Activated naive CD8-positive, alpha-beta T cell treated with anti-CD3 and anti-CD28 coated beads, Interleukin-2, amount 50 U/mL, for 16 hours (primary cell): ENCODE results near the gene TBL3.
"Not testable (repeated sequence)": the region's sequence is repeated elsewhere in the genome, so short reads cannot be mapped to it uniquely, and the experiment has no call there.

ENCODE experiments used
- DNase-seq: peaks from one replicate; pipeline ENCODE4 v3.0.0-alpha.2; 2020; ENCODE audit warnings: low read depth, low spot score

The TBL3 gene

DNA sequence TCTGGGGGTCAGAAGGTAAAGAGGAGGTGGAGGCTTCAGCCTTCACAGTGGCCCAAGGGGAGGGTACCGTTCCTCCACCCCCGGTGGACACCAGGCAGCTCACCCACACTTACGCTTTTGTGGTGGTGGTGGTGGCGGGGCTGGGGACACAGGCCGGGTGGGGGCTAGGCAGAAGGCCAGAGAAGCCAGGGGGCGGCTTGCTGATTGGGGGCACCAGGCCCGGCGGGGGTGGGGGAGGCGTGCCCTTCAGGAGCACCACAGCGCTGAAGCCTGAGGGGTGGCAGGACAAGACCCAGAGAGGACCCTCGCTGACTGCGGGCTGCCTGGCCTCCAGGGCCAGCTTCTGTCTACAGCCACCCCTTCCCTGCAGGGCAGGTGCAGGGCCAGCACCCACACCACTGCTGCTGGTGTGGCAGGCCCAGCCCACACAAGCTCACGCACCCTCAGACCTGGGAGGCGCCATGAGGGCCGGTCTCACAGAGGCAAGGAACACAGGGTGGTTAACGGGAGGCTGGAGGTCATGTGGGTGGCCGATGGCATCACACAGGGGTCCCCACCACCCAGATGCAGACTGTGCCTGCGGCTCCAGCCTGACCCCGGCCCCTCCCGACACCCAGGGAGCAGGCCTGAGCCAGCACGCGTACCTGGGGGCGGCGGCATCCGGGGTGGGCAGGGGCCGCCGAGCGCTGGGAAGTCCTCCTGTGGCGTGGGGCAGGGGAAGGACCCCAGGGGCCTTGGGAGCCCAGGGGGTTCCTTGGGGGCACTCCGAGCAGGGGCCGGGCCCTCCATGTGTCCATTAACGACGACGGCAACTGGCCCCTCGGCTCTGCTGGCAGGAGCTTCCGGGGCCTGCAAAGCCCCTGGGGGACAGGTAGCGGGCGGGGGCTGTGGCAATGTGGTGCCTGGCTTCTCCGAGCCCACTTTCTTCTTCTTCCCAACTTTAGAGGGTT is 27.3 kb downstream of the TBL3 start:
- DNase-seq, result no peak

DNA sequence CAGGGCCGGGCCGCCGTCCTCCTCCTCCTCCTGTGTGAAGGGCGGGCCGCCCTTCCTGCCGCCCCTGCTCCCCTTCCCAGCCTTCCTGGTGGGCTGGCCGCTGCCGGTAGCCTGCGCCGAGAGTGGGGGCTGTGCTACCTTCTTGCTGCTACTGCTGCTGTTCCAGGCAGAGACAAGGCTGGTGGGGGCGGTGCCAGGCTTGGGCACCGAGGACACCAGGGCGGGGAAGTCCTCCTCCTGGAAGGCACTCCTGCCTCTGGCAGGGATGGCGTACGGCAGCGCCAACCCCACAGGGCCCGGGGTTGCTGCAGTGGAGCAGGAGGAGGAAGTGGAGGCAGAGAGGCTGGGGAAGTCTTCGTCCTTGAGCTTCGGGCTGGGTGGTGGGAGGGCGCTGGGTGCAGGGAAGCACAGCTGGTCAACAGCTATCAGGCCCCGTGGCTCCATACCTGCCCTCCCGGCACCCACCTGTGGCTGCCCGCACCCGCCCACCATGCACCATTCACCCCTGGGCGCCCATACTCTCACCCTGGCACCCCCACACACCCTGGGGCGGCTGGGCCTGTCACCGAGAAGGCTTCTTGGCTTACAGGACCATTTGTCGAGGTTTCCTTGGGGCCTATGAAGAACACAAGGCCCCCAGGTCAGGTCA is 28.1 kb downstream of the TBL3 start:
- DNase-seq, result no peak

DNA sequence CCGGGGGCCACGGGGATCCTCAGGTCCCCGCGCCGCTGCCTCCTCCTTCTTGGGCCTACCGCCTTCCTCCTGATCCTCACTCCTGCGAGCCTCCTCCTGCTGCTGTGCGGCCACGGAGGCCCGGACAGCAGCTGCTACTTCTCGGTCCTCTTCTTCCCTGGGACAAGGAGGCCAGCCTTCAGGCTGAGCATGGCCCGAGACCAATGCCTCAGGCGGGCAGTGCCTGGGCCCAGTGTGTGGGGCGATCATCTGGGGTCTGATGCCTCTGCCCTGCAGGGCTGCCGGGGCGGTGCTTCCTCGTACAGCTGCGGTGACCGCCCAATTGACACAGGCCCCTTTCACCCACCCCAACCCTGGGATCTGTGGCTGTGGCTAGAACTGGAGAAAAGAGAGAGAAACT is 29.2 kb downstream of the TBL3 start:
- no peak for DNase-seq

DNA sequence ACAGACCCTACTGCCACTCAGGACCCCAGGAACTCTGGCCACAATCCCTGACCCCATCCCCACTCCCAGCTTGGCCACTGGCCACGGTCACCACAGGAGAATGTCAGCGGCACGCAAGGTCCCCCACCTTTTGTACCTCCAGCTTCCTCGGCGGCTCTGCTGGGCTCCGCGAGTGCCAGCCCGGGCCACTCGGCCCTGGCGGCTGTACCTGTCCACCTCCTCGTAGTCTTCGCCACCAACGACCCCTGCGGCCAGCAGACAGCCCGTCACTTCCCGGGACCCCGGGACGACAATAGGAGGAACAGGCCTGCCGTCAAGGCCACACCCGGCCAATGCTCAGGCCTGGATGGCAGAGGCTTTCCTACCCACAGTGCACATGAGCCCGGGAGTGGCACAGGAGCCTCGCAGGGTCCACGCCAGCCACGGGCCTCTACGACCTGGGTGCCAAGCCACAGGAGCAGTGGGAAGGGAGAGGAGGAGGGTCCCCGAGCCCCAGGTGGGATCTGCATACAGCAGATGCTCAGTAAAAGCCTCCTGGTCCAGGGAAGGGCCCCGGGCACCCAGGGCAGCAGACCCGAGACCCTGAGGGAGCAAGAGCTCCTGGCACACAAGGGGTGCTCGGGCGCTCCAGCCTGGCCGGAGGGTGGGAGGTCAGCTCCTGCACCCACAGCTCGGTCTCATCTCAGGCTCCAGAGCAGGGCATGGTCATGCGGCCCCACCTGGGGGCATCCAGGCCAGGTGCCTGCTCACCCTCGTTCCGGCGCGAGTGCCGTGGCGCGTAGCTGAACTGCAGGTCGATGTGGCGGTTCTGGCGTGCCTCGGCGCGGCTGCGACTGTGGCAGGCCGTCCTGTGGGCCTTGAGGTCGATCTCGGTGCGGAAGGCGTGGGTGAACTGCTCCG is 29.9 kb downstream of the TBL3 start:
- no peak for DNase-seq

DNA sequence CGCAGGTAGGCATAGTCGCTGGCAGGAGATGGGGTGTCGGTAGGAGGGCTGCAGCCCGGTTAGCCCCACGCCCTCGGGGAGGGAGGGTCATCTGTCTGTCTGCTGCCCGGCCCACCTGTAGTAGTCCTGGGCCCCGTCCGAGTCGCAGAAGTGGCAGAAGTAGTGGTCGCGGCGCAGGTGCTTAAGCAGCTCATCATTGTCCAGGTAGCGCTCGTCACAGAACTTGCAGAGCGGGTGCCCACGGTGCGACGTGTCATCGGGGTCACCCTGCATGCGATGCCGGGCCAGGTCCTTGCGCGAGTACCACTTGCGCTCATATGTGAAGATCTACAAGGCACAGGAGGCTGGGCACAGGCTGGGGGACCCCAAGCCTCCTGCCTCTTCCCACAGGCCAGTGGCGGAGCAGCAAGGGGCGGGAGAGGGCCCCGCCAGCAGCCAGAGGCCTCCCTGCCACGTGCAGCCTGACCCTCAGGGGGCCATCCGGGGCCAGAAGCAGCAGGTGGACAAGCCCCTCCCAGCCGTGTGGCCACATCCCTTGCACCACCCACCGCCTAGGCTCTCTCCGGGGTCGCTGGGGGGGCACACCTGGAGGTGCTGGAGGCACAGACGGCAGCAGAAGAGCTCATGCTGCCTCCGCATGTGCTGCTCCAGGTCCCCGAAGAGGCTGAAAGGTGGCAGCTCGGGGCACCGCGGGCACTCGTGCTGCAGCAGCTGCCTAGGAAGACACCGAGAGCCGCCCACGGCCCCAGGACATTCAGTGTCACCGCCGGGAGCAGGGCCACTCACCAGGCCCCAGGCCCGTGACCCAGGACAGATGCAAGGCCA is 30.8 kb downstream of the TBL3 start:
- no peak for DNase-seq

DNA sequence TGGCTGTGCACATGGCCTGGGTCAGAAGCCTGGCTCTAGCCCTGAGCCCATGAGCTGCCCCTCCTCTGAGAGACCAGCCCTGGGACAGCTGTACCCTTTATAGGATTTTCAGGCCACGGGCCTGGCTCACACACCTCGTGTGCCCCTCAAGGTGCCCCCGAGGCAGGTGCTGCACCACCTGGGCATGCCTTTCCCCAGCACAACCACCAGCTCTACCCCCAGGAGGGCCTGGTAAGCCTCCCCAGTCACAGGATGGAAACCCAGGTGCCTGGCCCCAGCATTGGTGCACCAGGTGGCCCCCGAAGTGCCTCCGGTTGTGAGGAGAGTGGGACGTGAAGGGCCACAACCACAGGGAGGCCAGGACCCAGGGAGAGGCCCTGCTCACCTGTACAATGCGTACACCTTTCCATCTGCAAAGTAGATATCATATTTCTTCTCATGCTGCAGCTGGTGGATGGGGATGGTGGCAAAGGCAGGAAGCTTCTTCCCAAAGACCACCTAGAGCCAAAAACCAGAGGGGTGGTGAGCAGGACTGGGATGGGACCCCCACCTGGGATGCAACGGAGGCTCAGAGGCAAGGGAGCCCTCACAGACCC is 31.5 kb downstream of the TBL3 start:
- DNase-seq, result no peak

DNA sequence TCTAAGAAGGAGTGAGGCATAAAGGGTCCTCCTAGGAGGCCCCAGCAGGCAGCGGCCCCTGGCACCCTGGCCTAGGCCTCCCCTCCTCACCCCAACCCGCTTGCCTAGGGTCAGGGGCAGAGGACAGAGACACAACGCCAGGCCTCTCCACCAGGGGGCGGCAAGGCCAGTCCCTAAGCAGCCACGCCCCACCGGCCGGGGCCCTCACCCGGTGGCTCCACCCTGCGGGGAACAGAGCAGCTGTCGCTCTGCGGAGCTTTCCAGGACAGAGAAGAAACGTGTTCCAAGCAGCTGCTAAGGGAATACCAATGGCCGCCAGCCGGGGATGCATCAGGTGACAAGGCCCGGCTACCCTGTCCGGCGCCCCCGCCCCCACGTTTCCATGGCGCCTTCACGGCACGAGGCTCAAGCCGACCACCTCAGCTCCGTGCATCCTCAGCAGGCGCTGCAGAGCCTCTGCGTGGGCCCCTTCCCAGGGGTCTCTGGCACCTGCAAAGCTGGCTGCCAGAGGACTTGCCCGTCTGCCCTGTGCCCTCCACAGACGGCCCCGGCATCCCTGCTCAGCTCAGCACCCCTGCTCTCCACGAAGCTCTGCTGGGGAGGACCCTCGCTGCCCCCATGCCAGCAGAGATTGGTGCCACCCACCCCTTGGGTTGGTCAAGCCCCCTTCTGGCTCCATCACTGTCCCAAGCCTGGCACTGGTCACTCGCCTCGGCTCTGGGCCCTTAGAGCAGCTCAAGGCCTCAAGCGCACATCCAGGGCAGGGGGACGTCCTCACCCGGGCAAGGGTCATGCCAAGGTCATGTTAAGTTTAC is 32.2 kb downstream of the TBL3 start:
- peak; percentile 77 for DNase-seq

DNA sequence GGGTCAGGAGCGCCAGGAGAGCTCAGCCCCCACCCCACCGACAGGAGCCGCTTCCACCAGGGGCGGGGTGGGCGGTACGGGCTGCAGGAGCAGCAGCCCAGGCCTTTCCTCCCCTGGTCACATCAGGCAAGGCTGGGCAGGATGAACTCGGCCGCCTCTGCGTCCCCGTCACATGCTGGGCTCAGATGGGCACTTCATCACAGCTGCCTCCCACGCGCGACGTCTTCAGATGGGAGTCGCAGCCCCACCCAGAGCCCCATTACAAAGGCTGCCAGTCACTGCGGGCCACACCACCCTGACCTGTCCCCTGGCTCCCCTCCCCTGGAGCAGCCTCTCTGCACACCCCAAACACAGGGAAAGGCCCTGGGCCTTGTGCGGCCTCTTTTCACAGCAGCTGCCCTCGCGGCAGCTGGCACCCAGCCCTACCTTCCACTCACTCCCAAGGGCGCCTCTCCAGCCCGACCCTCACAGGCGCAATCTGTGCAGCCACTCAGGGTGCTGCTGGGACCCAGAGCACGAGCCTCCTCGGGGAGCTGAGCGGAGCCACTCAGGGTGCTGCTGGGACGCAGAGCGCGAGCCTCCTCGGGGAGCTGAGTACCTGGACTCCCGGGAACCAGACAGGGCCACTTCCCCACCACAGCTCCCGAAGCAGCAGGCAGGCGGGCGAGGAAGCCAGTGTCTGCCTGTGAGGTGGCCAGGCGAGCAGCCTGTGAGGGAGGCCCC is 33.1 kb downstream of the TBL3 start:
- no peak for DNase-seq

DNA sequence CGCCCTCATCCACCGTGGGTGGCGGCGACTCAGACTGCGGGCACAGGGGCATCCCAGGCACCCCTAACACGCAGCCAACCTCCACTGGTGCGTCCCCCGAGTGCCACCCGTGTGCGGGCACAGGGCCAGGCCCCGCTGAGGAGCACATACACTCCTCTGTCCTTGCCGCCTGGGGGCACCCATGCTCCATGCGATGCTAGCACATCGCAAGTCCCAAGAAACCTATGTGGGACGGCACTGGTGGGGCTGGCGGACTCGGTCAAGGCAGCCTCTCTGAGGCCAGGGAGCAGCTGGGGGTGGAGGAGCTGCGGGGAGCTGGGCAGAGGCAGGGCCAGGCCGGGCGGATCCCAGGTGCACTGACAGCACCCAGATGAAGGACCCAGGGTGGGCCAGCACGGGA is 33.8 kb downstream of the TBL3 start:
- no peak for DNase-seq

DNA sequence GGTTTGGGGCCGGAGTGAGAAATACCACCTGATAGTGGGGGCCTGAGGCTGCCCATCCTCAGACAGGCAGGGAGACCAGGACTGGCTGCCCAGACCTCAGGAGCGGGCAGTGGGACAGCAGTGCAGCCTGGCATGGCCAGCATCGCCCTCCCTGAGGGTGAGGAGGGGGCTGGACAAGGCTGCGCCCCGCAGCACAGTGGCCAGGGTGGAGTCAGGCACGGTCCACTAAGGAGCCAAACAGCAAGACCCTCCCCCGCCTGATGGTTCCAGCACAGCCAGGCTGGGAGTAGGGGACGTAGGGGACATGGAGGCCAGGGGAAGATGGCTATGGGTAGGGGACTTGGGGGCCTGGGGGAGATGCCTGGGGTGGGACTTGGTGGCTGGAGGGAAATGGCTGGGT is 34.5 kb downstream of the TBL3 start:
- no peak for DNase-seq

DNA sequence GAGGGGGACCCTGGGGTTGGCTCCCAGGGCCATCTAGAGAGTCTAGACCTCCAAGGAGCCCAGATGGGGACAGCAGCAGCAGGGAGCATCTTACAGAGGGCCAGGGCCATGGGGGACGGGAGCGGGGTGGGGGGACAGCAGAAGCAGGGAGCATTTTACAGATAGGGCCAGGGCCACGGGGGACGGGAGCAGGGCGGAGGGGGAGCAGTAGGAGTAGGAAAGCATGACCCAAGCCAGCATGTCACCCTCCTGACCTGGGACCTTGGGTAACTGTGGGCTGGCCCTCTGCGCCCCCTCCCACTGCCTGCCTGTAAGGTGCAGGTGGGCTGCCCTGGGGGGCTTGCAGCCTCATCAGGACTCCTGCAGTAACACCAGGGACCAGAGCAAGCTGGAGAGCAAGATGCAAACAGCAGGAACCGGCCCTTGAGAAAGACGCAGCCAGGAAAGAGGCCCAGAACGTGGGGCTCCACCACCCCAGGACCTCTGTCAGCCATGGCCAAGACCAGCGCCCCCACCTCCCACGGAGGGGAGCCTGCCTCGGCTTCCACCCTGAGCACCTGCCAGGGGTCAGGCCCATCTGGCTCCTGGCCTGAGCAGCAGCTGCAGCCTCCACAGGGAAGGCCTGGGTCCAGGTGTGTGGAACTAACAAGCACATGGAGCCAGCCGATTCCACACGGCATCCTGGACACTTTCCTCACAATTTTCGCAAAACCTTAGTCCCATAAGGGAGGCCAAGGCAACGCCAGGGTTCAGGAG is 35.4 kb downstream of the TBL3 start:
- no peak for DNase-seq

DNA sequence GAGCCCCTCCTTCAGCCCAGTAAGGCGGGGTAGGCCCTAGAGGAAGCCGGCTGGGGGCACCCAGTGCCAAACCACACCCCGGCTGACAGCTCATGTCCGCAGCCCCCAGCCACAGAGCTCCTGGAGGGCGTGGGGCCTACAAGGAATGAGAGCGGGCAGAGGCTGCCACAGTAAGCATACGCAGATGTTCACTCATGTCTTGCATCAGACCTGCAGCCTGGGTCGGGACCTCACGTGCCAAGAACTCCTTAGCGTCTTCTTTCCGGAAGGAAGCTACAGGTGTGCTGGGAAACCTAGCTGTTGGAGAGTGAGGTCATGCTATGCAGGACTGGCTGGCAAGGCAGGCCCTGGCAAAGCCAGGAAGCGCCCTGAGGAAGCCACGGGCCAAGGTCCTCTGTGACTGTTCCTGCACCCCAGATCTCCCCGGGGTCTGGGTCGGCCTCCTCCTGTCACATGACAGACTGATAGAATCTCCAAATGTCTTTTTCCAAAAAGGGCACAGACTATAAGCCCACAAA is 36.2 kb downstream of the TBL3 start:
- DNase-seq, result no peak

DNA sequence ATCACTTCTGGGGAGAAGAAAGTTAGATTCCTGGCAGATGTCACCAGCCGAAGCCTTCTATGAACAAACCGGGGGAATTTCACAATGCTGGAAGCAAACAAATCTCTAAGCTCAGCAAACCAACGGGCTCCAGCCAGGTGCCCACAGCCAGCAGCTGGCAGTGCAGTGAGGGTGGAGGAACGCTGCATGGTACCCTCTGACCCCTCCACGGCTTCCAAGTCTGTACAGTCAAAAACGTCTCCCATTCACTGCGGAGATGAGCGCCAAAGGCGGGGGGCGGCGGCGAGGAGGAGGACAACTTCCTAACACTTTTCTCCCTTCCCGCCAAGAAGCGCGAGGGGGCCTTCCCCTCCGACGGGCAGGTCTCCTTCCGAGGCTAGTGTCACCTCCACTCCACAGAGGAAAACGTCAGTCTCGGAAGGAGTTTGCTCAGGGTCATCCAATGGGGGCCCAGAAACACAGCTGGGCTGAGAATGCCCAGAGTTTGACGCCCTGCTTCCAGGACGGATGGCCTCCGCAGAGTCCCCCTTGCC is 36.8 kb downstream of the TBL3 start:
- DNase-seq, result no peak

DNA sequence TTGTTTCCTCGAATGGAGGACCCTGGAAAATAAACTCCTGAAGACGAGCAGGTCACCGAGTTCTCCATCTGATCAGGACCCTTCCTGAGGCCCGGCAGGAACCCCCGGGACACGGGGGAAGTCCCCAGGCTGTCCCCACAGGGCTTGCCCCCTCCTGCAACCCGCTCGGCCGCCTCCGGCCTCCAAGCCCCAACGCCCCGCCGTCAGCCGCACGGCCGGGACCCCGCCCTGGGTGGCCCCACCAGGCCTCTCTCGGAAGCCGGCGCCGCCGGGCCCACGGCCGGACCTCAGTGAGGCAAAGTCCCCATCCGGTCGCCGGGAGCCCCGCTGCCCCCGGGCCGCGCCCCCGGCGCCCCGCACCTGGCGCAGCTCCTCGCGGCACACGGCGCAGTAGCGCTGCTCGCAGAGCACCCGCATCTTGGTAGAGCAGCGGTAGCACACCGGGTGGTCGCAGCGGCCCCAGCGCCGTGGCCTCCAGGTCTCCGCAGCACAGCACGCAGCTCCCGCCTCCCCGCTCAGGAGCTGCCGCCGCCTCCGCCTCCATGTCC is 37.4 kb downstream of the TBL3 start:
- DNase-seq, result no peak

DNA sequence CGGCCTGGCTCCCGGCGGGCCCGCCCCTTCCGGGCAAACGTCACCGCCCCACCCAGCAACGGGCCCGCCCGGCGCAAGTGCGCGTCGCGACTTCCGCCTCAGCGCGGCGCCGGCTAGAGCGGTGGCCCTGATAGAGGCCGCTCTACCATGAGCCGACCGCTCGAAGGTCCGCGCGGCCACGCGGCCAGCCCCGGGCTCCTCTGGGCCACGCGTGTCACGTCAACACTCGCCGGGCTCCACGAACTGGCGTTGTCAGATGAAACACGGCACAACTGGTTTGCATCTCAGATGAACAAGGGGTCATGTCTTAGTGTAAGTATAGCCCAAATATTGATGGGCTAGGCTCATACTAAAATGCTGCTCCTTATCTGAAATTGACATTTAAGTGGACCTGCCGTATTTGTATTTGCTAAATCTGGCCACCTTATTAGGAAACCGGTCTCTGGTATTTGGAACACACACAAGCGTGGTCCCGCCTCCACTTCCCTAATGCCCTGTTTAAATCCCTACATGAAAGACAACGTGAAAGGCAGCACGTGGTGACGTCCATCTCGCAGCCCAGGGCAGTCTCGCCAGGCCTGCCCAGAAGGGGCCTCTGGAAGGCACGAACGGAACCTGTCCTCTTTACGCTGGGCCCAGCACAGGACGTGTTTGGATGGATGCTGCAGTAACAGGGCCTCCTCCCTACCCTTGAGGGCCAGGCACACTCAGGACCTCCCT is 38.1 kb downstream of the TBL3 start, which contains the start of gene ZNF598:
Gene ZNF598 (minus strand): TSS at position 31 of the 720 bp plus-strand sequence.
- DNase-seq, result peak; percentile 59

DNA sequence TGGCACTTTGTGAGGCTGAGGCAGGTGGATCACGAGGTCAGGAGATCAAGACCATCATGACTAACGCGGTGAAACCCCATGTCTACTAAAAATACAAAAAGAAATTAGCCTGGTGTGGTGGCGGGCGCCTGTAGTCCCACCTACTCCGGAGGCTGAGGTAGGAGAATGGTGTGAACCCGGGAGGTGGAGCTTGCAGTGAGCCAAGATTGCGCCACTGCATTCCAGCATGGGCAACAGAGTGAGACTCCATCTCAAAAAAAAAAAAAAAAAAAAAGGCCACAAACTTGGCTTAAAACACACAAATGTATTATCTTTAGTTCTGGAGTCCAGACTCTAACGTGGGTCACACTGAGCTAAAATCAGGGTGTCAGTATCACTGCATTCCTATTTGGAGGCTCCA is 39.9 kb downstream of the TBL3 start:
- not testable (repeated sequence) for DNase-seq

DNA sequence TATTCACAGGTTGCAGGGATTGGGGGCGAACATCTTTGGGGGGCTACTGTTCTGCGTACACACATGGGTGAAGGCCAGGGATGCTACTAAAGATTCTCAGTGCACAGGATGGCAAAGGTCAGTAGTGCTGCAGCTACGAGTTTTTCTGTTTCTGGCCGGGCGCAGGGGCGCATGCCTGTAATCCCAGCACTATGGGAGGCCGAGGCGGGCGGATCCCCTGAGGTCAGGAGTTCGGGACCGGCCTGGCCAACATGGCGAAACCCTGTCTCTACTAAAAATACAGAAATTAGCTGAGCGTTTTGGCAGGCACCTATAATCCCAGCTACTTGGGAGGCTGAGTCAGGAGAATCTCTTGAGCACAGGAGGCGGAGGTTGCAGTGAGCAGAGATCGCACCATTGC is 41.7 kb downstream of the TBL3 start:
- no peak for DNase-seq
